Measurements from ENCODE around the gene FABP1.

DNA sequence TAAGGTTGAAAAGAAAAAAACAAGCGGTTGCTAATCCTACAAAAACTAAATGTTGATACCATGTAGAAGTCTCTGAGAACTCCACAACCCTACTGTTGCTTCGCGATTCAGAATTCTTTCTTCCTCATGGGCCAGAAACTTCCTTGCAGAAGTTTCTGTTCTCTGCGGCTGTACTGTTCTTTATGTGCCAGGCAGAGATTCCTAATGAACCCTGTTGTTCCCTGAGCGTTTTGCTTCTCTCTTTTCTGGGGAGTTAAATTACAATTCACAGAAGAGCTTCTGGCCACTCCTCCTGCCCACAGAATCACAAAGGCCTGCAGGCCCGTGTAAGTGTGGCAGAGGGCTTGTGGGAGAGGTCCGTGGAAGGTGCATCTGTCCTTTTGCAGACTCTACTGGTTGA, 40.5 kb upstream of the FABP1 start:
- no peak for TF ChIP-seq EP300 (IDR thresholded peaks at IDR 0.05)
- TF ChIP-seq, protein P1, sequence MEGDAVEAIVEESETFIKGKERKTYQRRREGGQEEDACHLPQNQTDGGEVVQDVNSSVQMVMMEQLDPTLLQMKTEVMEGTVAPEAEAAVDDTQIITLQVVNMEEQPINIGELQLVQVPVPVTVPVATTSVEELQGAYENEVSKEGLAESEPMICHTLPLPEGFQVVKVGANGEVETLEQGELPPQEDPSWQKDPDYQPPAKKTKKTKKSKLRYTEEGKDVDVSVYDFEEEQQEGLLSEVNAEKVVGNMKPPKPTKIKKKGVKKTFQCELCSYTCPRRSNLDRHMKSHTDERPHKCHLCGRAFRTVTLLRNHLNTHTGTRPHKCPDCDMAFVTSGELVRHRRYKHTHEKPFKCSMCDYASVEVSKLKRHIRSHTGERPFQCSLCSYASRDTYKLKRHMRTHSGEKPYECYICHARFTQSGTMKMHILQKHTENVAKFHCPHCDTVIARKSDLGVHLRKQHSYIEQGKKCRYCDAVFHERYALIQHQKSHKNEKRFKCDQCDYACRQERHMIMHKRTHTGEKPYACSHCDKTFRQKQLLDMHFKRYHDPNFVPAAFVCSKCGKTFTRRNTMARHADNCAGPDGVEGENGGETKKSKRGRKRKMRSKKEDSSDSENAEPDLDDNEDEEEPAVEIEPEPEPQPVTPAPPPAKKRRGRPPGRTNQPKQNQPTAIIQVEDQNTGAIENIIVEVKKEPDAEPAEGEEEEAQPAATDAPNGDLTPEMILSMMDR (IDR thresholded peaks at IDR 0.05), result no peak
